ENCODE measurements around the gene CLCN7. TPM values are rescaled to one million over a fixed set of nuclear protein-coding genes. Genes with fewer than 3 reads are reported as not detected.

Gene CLCN7
- total RNA-seq, 1 experiment from 2014 or later = 64.0 TPM

DNA sequence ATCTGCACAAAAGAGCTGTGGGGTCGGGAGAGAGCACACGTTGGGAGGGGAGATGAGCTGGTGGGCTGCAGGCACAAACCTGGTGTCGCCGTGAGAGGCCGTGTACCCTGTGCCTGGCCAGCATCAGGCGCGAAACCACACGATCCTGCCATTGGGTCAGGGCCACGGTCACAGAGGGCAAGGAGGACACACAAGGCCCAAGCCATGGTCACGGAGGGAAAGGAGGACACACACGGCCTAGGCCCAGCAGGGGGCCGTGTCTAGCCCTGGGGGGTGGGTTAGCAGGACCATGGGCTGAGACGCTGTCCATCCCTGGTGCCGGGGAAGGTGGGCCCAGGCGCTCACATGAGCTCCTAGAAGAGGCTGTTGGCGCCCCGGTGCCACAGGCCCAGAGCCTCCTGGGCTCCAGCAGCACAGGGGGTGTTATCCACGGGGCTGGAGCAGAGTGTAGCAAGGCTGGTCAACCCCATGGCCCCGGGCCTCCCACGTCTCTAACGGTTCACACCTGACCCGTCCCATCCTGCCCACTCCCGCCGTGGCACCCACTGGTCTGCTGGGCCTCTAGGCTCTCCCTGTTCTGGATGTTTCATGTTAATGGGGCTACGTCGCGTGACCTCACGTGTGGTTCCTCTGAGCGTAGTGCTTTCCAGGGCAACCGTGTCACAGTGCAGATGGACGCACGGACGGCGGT is 23.0 kb downstream of the CLCN7 start:
- Histone ChIP-seq H4K20me1 (ENCODE audit: insufficient read depth) (no peaks in the 10 kb centered on the region), H2AFZ (ENCODE audit: low read depth, low read length, poor library complexity, severe bottlenecking) (no peak overlapping the region), H3K27me3 (ENCODE audit: insufficient read depth, low read length) (no peaks in the 10 kb centered on the region), H3K4me2 (ENCODE audit: low read length) (no peak overlapping the region), H3K9me3 (ENCODE audit: control insufficient read depth in 1 of 2, insufficient read depth in 1 of 2, low read depth in 1 of 2, low read length in 2 of 2) (no peaks in the 10 kb centered on the region), H3K9me2 (ENCODE audit: insufficient read depth) (no peaks in the 10 kb centered on the region), H3K4me1 (ENCODE audit: control insufficient read depth in 1 of 2, insufficient read depth in 2 of 2, low read length in 2 of 2) (no peaks in the 10 kb centered on the region), H3K27ac (ENCODE audit: low read depth, low read length) (no peak overlapping the region), H3K79me2 (ENCODE audit: insufficient read depth, low read length) (no peaks in the 10 kb centered on the region), H3K9ac (ENCODE audit: low read length) (no peak overlapping the region), H3K4me3 (replicated peaks in 1 of 2; ENCODE audit: low read depth in 1 of 2, low read length in 2 of 2) (no peak overlapping the region), H3K36me3 (ENCODE audit: control insufficient read depth in 1 of 2, insufficient read depth in 2 of 2, low read length in 2 of 2) (no peaks in the 10 kb centered on the region; a peak in 1 of 4 replicates)
- no peak for ATAC-seq
- intact Hi-C loops (cut with micrococcal nuclease) = no loop called here
- no TSS peak for BruUV-seq (replicated peaks)
- RAD21 ChIA-PET (ENCODE audit: low non-redundant PET in 1 of 2, low total read pairs in 2 of 2, uncharacterized antibody in 2 of 2, unreplicated experiment in 2 of 2) = no interaction called here
- TF ChIP-seq FOSL1 (IDR thresholded peaks at IDR 0.05; ENCODE audit: low read depth) = no peak
- TF ChIP-seq, protein P1, sequence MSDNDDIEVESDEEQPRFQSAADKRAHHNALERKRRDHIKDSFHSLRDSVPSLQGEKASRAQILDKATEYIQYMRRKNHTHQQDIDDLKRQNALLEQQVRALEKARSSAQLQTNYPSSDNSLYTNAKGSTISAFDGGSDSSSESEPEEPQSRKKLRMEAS (IDR thresholded peaks at IDR 0.05) = no peak
- no peak for TF ChIP-seq YY1 (IDR thresholded peaks at IDR 0.05; ENCODE audit: extremely low read depth, insufficient replicate concordance, low read depth, low read length)
- no peak for TF ChIP-seq POLR2A (IDR thresholded peaks at IDR 0.05; ENCODE audit: borderline replicate concordance, extremely low read depth, insufficient read depth, insufficient read length)
- TF ChIP-seq CBX3 (IDR thresholded peaks at IDR 0.05; ENCODE audit: low read depth) = no peak
- no peak for TF ChIP-seq CEBPB (IDR thresholded peaks at IDR 0.05; ENCODE audit: low read depth)
- no peak for TF ChIP-seq JUND (IDR thresholded peaks at IDR 0.05)
- TF ChIP-seq REST (IDR thresholded peaks at IDR 0.05; ENCODE audit: low read depth) = no peak
- no peak for TF ChIP-seq ELF1 (IDR thresholded peaks at IDR 0.05; ENCODE audit: borderline replicate concordance, low read depth)
- TF ChIP-seq SP1 (IDR thresholded peaks at IDR 0.05; ENCODE audit: low read depth) = no peak
- TF ChIP-seq, protein P2, sequence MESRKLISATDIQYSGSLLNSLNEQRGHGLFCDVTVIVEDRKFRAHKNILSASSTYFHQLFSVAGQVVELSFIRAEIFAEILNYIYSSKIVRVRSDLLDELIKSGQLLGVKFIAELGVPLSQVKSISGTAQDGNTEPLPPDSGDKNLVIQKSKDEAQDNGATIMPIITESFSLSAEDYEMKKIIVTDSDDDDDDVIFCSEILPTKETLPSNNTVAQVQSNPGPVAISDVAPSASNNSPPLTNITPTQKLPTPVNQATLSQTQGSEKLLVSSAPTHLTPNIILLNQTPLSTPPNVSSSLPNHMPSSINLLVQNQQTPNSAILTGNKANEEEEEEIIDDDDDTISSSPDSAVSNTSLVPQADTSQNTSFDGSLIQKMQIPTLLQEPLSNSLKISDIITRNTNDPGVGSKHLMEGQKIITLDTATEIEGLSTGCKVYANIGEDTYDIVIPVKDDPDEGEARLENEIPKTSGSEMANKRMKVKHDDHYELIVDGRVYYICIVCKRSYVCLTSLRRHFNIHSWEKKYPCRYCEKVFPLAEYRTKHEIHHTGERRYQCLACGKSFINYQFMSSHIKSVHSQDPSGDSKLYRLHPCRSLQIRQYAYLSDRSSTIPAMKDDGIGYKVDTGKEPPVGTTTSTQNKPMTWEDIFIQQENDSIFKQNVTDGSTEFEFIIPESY (IDR thresholded peaks at IDR 0.05; ENCODE audit: extremely low read depth, insufficient replicate concordance, low read length) = no peak
- TF ChIP-seq CTCF (IDR thresholded peaks at IDR 0.05 in 2 of 3, conservative IDR thresholded peaks at IDR 0.05 in 1 of 3; ENCODE audit: borderline replicate concordance in 1 of 3, insufficient read depth in 1 of 3, low read depth in 2 of 3, low read length in 2 of 3) = no peak
- no peak for TF ChIP-seq EZH2 (IDR thresholded peaks at IDR 0.05)
- no peak for TF ChIP-seq TCF7L2 (IDR thresholded peaks at IDR 0.05; ENCODE audit: borderline replicate concordance, extremely low read depth, insufficient read depth, insufficient read length)
- CTCF ChIA-PET = no interaction called here
- POLR2A ChIA-PET = no interaction called here
- no peak for DNase-seq (ENCODE audit: low read depth, low spot score)
